GM12865 (cell line): ENCODE data around the gene HLCS.

ENCODE experiments used
- DNase-seq: peaks from one replicate; pipeline ENCODE4 v3.0.0; 2010; ENCODE audit warnings: low read depth
- H3K4me3 ChIP-seq: 2 replicates; pipeline ENCODE4 v1.5.1; 2011; ENCODE audit warnings: mild to moderate bottlenecking, low read depth, low read length, control low read depth
- TF ChIP-seq, protein P1 (sequence below): IDR thresholded peaks from 2 replicates; pipeline ENCODE4 v1.5.1; 2011; ENCODE audit warnings: low read length, control low read depth, low read depth, inconsistent platforms; ENCODE audit not compliant: insufficient read depth; ENCODE audit errors: missing control alignments

Gene HLCS

GRCh38 chr21:36767096-36767495, 199.4 kb downstream of the HLCS start:
- TF ChIP-seq, protein P1, sequence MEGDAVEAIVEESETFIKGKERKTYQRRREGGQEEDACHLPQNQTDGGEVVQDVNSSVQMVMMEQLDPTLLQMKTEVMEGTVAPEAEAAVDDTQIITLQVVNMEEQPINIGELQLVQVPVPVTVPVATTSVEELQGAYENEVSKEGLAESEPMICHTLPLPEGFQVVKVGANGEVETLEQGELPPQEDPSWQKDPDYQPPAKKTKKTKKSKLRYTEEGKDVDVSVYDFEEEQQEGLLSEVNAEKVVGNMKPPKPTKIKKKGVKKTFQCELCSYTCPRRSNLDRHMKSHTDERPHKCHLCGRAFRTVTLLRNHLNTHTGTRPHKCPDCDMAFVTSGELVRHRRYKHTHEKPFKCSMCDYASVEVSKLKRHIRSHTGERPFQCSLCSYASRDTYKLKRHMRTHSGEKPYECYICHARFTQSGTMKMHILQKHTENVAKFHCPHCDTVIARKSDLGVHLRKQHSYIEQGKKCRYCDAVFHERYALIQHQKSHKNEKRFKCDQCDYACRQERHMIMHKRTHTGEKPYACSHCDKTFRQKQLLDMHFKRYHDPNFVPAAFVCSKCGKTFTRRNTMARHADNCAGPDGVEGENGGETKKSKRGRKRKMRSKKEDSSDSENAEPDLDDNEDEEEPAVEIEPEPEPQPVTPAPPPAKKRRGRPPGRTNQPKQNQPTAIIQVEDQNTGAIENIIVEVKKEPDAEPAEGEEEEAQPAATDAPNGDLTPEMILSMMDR = no peak
- no peak for DNase-seq
- H3K4me3 ChIP-seq = no peak overlapping the region

- TF ChIP-seq, protein P1 = no peak
- no peak for DNase-seq
- no peak overlapping the region for H3K4me3 ChIP-seq
These were observed 200.0 kb downstream of the HLCS start for GRCh38 chr21:36766511-36766910.

DNA sequence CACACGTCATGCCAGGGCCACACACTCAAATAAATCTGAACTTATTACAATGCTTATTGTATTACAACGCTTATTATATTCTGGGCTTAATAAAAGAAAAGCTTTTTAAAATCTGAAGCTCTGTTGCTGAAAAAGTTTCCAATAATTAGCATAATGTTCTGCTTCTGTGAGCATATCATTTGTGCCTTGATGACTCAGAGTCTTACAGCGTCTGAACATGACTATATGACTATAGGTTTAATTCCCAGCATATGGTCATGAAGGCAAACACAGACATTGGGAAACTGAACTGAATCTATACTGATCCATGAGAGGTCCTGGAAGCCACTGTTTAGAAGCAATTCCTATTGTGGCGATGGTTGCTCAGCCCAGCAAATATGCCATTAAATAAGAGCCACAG, 201.2 kb downstream of the HLCS start:
- DNase-seq = no peak
- no peak overlapping the region for H3K4me3 ChIP-seq
- TF ChIP-seq, protein P1 = no peak

GRCh38 chr21:36763305-36763704, 203.2 kb downstream of the HLCS start:
- no peak for DNase-seq
- TF ChIP-seq, protein P1 = no peak
- H3K4me3 ChIP-seq = no peak overlapping the region

GRCh38 chr21:36762642-36763041, 203.8 kb downstream of the HLCS start:
- H3K4me3 ChIP-seq = no peak overlapping the region
- TF ChIP-seq, protein P1 = no peak

DNA sequence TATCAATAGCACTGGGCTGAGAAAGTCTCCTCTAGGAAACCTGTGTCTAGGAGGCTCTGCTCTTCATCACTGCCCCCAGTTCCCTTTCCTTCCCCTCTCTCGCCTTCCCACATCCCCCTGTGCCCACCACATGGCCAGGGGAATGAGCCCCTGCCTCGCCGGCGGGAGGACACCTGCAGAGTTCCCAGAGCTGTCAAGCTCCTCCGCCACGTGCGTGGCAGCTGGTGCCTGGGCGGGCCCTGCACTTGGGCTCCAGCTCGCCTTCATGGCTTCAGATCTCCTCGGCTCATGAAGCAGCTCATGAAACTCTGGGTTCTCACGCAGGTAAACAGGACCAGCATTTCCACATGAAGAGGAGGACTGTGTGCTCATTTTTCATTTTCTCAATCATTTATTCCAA, 204.8 kb downstream of the HLCS start:
- TF ChIP-seq, protein P1 = no peak
- no peak for DNase-seq
- no peak overlapping the region for H3K4me3 ChIP-seq

More at GRCh38 chr21:36762642-36763041, 203.8 kb downstream of the HLCS start:
- DNase-seq = no peak

DNA sequence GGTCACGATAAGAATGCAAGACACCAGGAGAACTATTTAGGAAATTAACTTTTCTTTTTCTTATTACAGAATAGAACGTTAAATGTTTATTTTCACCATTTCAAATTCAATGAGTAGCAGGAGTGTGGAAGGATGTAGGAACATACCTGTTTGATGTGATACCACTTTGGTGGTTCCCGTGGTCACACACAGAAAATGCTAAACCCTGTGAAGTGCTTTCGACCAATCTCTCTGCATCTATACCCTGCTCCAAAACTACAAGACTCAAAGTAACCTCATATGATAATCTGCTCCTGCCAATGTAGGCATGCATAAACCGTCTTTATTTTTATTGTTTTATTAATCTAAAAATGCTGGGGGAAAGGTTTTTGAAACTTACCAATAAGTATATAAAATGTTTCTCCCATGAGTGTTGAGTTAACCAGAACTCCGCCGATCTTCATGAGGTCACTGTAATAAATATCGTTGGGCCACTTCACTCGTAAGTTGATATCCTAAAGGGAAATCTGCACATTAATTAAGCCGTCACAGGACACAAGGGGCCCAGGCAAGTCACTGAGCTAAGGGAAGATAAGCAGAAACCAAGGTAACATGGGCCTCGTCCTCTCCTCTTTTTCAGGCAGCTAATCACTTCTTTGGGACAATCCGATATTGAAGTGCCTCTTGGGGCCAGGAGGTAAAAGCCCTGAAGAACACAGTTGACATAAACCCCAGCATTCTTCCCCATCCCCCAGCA, 207.0 kb downstream of the HLCS start:
- TF ChIP-seq, protein P1 = no peak
- no peak overlapping the region for H3K4me3 ChIP-seq
- DNase-seq = no peak
